Mesenchymal stem cell (in vitro differentiated cells and primary cell): Measurements from ENCODE around the gene CACNA2D3.

Experiments used
- DNase-seq: peaks from one replicate; pipeline ENCODE4 v3.0.0-alpha.2; 2013
- H2AFZ ChIP-seq: one replicate; pipeline ENCODE4 v1.6.1; 2013; ENCODE audit warnings: low read depth, mild to moderate bottlenecking, control low read depth, inconsistent platforms, low read length, moderate library complexity
- H2AK5ac ChIP-seq: 2 replicates; pipeline ENCODE4 v1.6.1; 2013; ENCODE audit warnings: low read length, moderate library complexity, mild to moderate bottlenecking, inconsistent platforms; ENCODE audit not compliant: severe bottlenecking
- H2BK120ac ChIP-seq: one replicate; pipeline ENCODE4 v1.6.1; 2013; ENCODE audit warnings: low read depth, mild to moderate bottlenecking, inconsistent platforms, low read length, moderate library complexity
- H2BK12ac ChIP-seq, 2 experiments: one replicate each; pipeline ENCODE4 v1.6.1; 2013; ENCODE audit warnings: inconsistent platforms in 2 of 2, low read length in 2 of 2, mild to moderate bottlenecking in 2 of 2, moderate library complexity in 2 of 2, control low read depth in 1 of 2
- H2BK15ac ChIP-seq: one replicate; pipeline ENCODE4 v1.6.1; 2013; ENCODE audit warnings: mild to moderate bottlenecking, low read depth, inconsistent platforms; ENCODE audit not compliant: poor library complexity, severe bottlenecking
- H2BK5ac ChIP-seq: 2 replicates; pipeline ENCODE4 v1.6.1; 2013; ENCODE audit warnings: low read depth, mild to moderate bottlenecking, low read length, control low read depth, inconsistent platforms; ENCODE audit not compliant: poor library complexity, severe bottlenecking
- H3K14ac ChIP-seq, 2 experiments: one replicate each; pipeline ENCODE4 v1.6.1; 2013; ENCODE audit warnings: inconsistent platforms in 2 of 2, low read length in 2 of 2, control low read depth in 1 of 2, mild to moderate bottlenecking in 1 of 2, moderate library complexity in 1 of 2
- H3K18ac ChIP-seq, 2 experiments: one replicate each; pipeline ENCODE4 v1.6.1; 2013; ENCODE audit warnings: inconsistent platforms in 2 of 2, low read length in 2 of 2, control low read depth in 1 of 2, low read depth in 1 of 2, mild to moderate bottlenecking in 1 of 2
- H3K23ac ChIP-seq, 2 experiments: one replicate each; pipeline ENCODE4 v1.6.1; 2013; ENCODE audit warnings: inconsistent platforms in 2 of 2, low read length in 2 of 2, mild to moderate bottlenecking in 2 of 2, moderate library complexity in 2 of 2, control low read depth in 1 of 2
- H3K27ac ChIP-seq: 2 replicates; pipeline ENCODE4 v1.5.1; 2013; ENCODE audit warnings: mild to moderate bottlenecking, moderate library complexity, low read length, control low read depth, inconsistent platforms; ENCODE audit not compliant: poor library complexity, severe bottlenecking
- H3K27me3 ChIP-seq, 2 experiments: 2 replicates each; pipeline versions ENCODE4 v1.6.1 to v1.7.0; 2013; ENCODE audit warnings: low read length in 2 of 2, mild to moderate bottlenecking in 2 of 2, moderate library complexity in 2 of 2, control low read depth in 1 of 2, inconsistent platforms in 1 of 2; ENCODE audit not compliant: control insufficient read depth in 1 of 2, insufficient read depth in 1 of 2
- H3K36me3 ChIP-seq, 2 experiments: 2 replicates each; pipeline versions ENCODE4 v1.6.1 to v1.7.0; 2013; ENCODE audit warnings: low read length in 2 of 2, control low read depth in 1 of 2, inconsistent platforms in 1 of 2, low read depth in 1 of 2, mild to moderate bottlenecking in 1 of 2; ENCODE audit not compliant: insufficient read depth in 2 of 2, control insufficient read depth in 1 of 2
- H3K4ac ChIP-seq, 2 experiments: one replicate each; pipeline ENCODE4 v1.6.1; 2013; ENCODE audit warnings: inconsistent platforms in 2 of 2, low read length in 2 of 2, mild to moderate bottlenecking in 2 of 2, moderate library complexity in 2 of 2, control low read depth in 1 of 2, low read depth in 1 of 2
- H3K4me1 ChIP-seq: 2 replicates; pipeline ENCODE4 v1.6.1; 2013; ENCODE audit warnings: low read depth, low read length, control low read depth; ENCODE audit not compliant: control insufficient read depth, insufficient read depth
- H3K4me2 ChIP-seq: 2 replicates; pipeline ENCODE4 v1.6.1; 2013; ENCODE audit warnings: low read length, mild to moderate bottlenecking, inconsistent platforms; ENCODE audit not compliant: poor library complexity, severe bottlenecking
- H3K4me3 ChIP-seq, 2 experiments: 2 replicates each; pipeline versions ENCODE4 v1.5.1 to v1.7.0; 2013; ENCODE audit warnings: low read length in 2 of 2, mild to moderate bottlenecking in 2 of 2, control low read depth in 1 of 2, low read depth in 1 of 2; ENCODE audit not compliant: insufficient read depth in 1 of 2
- H3K79me1 ChIP-seq: replicated peaks from 2 replicates; pipeline ENCODE4 v1.6.1; 2013; ENCODE audit warnings: mild to moderate bottlenecking, control low read depth, low read length, inconsistent platforms; ENCODE audit not compliant: poor library complexity, severe bottlenecking
- H3K9ac ChIP-seq: 2 replicates; pipeline ENCODE4 v1.7.0; 2013; ENCODE audit warnings: mild to moderate bottlenecking, low read length, moderate library complexity
- H3K9me3 ChIP-seq: 2 replicates; pipeline ENCODE4 v1.7.0; 2013; ENCODE audit warnings: mild to moderate bottlenecking, low read length; ENCODE audit not compliant: control insufficient read depth
- H4K8ac ChIP-seq: one replicate; pipeline ENCODE4 v1.6.1; 2013; ENCODE audit warnings: inconsistent platforms, mild to moderate bottlenecking, low read length, moderate library complexity
- H4K91ac ChIP-seq: one replicate; pipeline ENCODE4 v1.6.1; 2013; ENCODE audit warnings: mild to moderate bottlenecking, low read length, inconsistent platforms
- WGBS: methylation state at CpG from one replicate; pipeline ENCODE4 v1.1.7; 2013; ENCODE audit warnings: mixed read lengths; 5-methylcytosine and 5-hydroxymethylcytosine counted together

CACNA2D3 gene

DNA sequence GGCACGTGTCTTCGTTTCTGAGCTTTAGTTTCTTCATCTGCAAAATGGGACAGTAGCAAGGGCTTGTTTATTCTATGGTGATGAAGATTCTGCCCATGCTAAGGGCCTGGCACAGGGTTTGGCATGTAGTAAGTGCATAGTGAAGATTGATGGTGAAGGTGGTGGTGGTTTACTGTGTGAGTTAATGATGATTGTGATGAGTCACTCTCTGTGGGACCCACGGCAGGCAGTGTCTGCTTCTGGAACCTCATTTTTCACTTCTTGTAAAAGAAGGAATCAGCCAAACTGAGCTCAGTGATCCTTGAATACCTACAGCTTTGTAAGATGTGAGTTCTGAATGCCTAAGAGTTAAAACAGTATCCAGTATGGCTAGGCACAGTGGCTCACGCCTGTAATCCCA lies 891.7 kb downstream of the CACNA2D3 start:
- H4K91ac ChIP-seq = peak overlapping the region; percentile 54
- H2BK12ac ChIP-seq = no peak overlapping the region
- H3K23ac ChIP-seq = no peak overlapping the region
- 70% methylated on average over 4 of the region's 4 CpGs for WGBS
- no peak overlapping the region for H2BK5ac ChIP-seq
- H3K14ac ChIP-seq = no peak overlapping the region
- no peak overlapping the region for H3K18ac ChIP-seq
- H3K36me3 ChIP-seq = no peaks in the 10 kb centered on the region
- H2BK120ac ChIP-seq = no peak overlapping the region
- H3K27ac ChIP-seq = no peak overlapping the region
- DNase-seq = peak; percentile 7
- H2AFZ ChIP-seq = no peak overlapping the region
- H3K79me1 ChIP-seq = no peaks in the 10 kb centered on the region
- H4K8ac ChIP-seq = no peak overlapping the region
- no peak overlapping the region for H2AK5ac ChIP-seq
- H3K9me3 ChIP-seq = no peaks in the 10 kb centered on the region
- H3K4me2 ChIP-seq = no peak overlapping the region
- peaks cover 10% of the 10 kb centered on the region for H3K4me1 ChIP-seq
- no peaks in the 10 kb centered on the region for H3K27me3 ChIP-seq
- H3K9ac ChIP-seq = no peak overlapping the region
- no peak overlapping the region for H2BK15ac ChIP-seq
- H3K4me3 ChIP-seq = no peak overlapping the region
- H3K4ac ChIP-seq = no peak overlapping the region

DNA sequence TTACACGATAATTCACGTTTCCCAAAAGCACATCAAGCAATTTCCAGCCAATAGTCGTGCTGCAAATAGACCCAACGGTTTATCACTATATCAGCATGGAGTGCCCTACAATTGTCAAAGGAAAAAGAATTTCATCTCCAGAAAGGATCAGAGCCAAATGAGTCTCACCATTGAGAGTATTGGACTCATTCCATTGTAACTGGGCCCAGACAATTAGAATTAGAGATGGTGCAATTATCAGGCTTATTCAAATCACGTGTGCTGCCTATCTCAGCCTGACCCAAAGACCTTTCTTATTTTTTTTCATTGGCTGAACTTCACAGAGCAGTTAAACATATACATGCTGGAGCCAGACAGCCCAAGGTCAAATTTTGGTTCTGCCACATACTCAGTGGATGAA lies 892.6 kb downstream of the CACNA2D3 start:
- no peaks in the 10 kb centered on the region for H3K27me3 ChIP-seq
- no peak overlapping the region for H3K23ac ChIP-seq
- no peak overlapping the region for H2AK5ac ChIP-seq
- no peak overlapping the region for H2AFZ ChIP-seq
- DNase-seq = no peak
- H2BK5ac ChIP-seq = no peak overlapping the region
- no peak overlapping the region for H3K18ac ChIP-seq
- H3K79me1 ChIP-seq = no peaks in the 10 kb centered on the region
- H3K4me2 ChIP-seq = no peak overlapping the region
- no peak overlapping the region for H3K4me3 ChIP-seq
- H3K9me3 ChIP-seq = no peaks in the 10 kb centered on the region
- 96% methylated on average over 5 of the region's 5 CpGs for WGBS
- H3K27ac ChIP-seq = no peak overlapping the region
- no peak overlapping the region for H2BK12ac ChIP-seq
- no peak overlapping the region for H3K4ac ChIP-seq
- no peak overlapping the region for H3K14ac ChIP-seq
- no peak overlapping the region for H4K8ac ChIP-seq
- no peak overlapping the region for H3K9ac ChIP-seq
- H4K91ac ChIP-seq = no peak overlapping the region
- no peaks in the 10 kb centered on the region for H3K36me3 ChIP-seq
- H2BK120ac ChIP-seq = no peak overlapping the region
- H2BK15ac ChIP-seq = no peak overlapping the region
- H3K4me1 ChIP-seq = peaks cover 8% of the 10 kb centered on the region

DNA sequence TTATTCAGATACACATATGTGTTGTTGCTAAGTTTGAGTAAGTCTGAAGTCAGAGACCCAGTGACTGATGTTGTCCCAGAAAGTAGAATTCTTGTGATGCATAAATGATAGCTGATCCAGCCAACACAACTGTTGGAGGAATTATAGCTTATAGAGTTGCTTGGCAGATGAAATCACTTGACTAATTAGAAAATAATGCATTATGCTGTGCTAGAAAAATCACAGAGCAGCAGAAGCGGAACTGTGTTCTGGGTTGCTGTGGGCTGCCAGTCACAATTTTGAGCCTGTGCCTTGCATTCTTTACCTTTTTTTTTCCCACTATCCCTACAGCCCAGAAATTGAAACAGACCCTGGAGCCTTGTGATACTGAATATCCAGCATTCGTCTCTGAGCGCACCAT lies 895.5 kb downstream of the CACNA2D3 start:
- Histone ChIP-seq H3K9ac (no peak overlapping the region), H3K4me1 (peaks cover 7% of the 10 kb centered on the region), H2BK15ac (no peak overlapping the region), H3K36me3 (no peaks in the 10 kb centered on the region), H2BK12ac (no peak overlapping the region), H2AFZ (no peak overlapping the region), H3K9me3 (no peaks in the 10 kb centered on the region), H4K8ac (no peak overlapping the region), H2BK120ac (no peak overlapping the region), H3K79me1 (no peaks in the 10 kb centered on the region), H3K18ac (no peak overlapping the region), H2AK5ac (no peak overlapping the region), H3K4ac (peak overlapping the region in 1 of 2 experiments; percentile 25), H3K4me2 (no peak overlapping the region), H3K14ac (no peak overlapping the region), H2BK5ac (no peak overlapping the region), H3K27ac (no peak overlapping the region), H3K23ac (no peak overlapping the region), H4K91ac (no peak overlapping the region), H3K4me3 (no peak overlapping the region), H3K27me3 (no peaks in the 10 kb centered on the region)
- WGBS = 96% methylated on average over 3 of the region's 3 CpGs
- no peak for DNase-seq

DNA sequence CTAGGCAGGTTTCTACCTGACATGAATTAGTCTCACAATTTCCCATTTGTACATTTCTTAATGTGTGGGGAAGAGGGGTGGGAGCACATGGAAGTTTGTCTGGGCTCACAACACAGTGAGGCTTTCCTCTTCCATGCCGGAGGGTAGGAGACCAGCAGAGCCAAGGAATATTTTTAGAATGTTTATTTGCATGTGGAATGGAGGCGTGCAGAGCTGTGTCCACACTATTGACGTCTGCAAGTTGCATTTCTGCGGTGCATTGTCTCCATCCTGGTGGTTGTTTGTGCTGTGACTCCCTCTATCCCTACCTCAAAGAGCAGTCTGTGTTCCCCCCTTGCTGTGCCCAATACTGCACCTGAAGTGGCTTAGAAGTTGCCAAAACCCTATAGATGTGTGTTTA lies 908.6 kb downstream of the CACNA2D3 start:
- peak overlapping the region in 1 of 2 experiments; percentile 4 for H3K18ac ChIP-seq
- H2BK5ac ChIP-seq = no peak overlapping the region
- DNase-seq = peak; percentile 40
- no peak overlapping the region for H4K8ac ChIP-seq
- H3K14ac ChIP-seq = no peak overlapping the region
- no peaks in the 10 kb centered on the region for H3K36me3 ChIP-seq
- no peak overlapping the region for H3K9ac ChIP-seq
- H2BK15ac ChIP-seq = no peak overlapping the region
- H3K27me3 ChIP-seq = no peaks in the 10 kb centered on the region
- no peak overlapping the region for H2BK12ac ChIP-seq
- no peak overlapping the region for H4K91ac ChIP-seq
- peaks cover 3% of the 10 kb centered on the region for H3K9me3 ChIP-seq
- H3K79me1 ChIP-seq = no peaks in the 10 kb centered on the region
- no peak overlapping the region for H3K4me2 ChIP-seq
- WGBS = 81% methylated on average over 4 of the region's 4 CpGs
- no peak overlapping the region for H3K4me3 ChIP-seq
- H3K4me1 ChIP-seq = no peaks in the 10 kb centered on the region
- H2AFZ ChIP-seq = no peak overlapping the region
- no peak overlapping the region for H3K4ac ChIP-seq
- H3K23ac ChIP-seq = no peak overlapping the region
- no peak overlapping the region for H3K27ac ChIP-seq
- no peak overlapping the region for H2BK120ac ChIP-seq
- H2AK5ac ChIP-seq = no peak overlapping the region
